Suprapubic skin (tissue), 4 donors: ENCODE results near the gene CASP6. TPM values are rescaled to one million over a fixed set of nuclear protein-coding genes. Genes with fewer than 3 reads are reported as not detected.

Experiments
- DNase-seq, 2 donors: peaks; one replicate each; pipeline ENCODE4 v3.0.0-alpha.2; 2019; ENCODE audit warnings: low spot score in 2 of 2
- H3K27ac ChIP-seq: fragments of 200-600 bp; sonication (generic); one replicate; pipeline ENCODE4 v1.5.1; 2019
- H3K27me3 ChIP-seq: fragments of 200-600 bp; sonication (generic); one replicate; pipeline ENCODE4 v1.5.1; 2019
- H3K36me3 ChIP-seq: fragments of 200-600 bp; sonication (generic); one replicate; pipeline ENCODE4 v1.5.1; 2019
- H3K4me1 ChIP-seq: fragments of 200-600 bp; sonication (generic); one replicate; pipeline ENCODE4 v1.5.1; 2019
- H3K4me3 ChIP-seq: fragments of 200-600 bp; sonication (generic); one replicate; pipeline ENCODE4 v1.5.1; 2019; ENCODE audit warnings: mild to moderate bottlenecking
- H3K9me3 ChIP-seq: fragments of 200-600 bp; sonication (generic); one replicate; pipeline ENCODE4 v1.5.1; 2019
- EP300 ChIP-seq: sonication (generic); formaldehyde crosslinking; IDR thresholded peaks from one replicate; pipeline ENCODE4 v1.6.1; 2017; ENCODE audit warnings: antibody characterized with exemption
- POLR2A ChIP-seq, 2 donors: fragments of 450-650 bp; IDR thresholded peaks; one replicate each; pipeline ENCODE4 v1.6.1; 2017; ENCODE audit warnings: antibody characterized with exemption in 2 of 2, mild to moderate bottlenecking in 2 of 2, moderate library complexity in 2 of 2
- POLR2AphosphoS5 ChIP-seq, 3 donors: sonication (generic); formaldehyde crosslinking; IDR thresholded peaks; one replicate each; pipeline ENCODE4 v1.6.1; 2017; ENCODE audit warnings: antibody characterized with exemption in 3 of 3
- WGBS: methylation state at CpG from one replicate; pipeline ENCODE4 v1.1.5; 2018; 5-methylcytosine and 5-hydroxymethylcytosine counted together
- total RNA-seq, 4 donors: library from RNA; depleted of rRNA; stranded (reverse); fragments of >200 nt; gene quantifications; one replicate each; pipeline ENCODE4 v1.1.0, GENCODE V29; 2016
- TF ChIP-seq, protein P1 (sequence below), 2 donors: fragments of 200-600 bp in 1 of 2; fragments of 450-650 bp in 1 of 2; sonication (generic) in 1 of 2; IDR thresholded peaks; one replicate each; pipeline ENCODE4 v1.5.1; 2016 to 2019; ENCODE audit warnings: antibody characterized with exemption in 2 of 2, mild to moderate bottlenecking in 1 of 2, moderate library complexity in 1 of 2

CASP6 gene
- total RNA-seq, 4 donors from 2014 or later: 18.4 to 30.5 (median 20.3) TPM

- 63% methylated on average over 7 of the region's 7 CpGs for WGBS
- no peak for DNase-seq
- TF ChIP-seq POLR2AphosphoS5 (IDR thresholded peaks at IDR 0.05) (no peak), EP300 (no peak), POLR2A (IDR thresholded peaks at IDR 0.05) (no peak)
- TF ChIP-seq, protein P1, sequence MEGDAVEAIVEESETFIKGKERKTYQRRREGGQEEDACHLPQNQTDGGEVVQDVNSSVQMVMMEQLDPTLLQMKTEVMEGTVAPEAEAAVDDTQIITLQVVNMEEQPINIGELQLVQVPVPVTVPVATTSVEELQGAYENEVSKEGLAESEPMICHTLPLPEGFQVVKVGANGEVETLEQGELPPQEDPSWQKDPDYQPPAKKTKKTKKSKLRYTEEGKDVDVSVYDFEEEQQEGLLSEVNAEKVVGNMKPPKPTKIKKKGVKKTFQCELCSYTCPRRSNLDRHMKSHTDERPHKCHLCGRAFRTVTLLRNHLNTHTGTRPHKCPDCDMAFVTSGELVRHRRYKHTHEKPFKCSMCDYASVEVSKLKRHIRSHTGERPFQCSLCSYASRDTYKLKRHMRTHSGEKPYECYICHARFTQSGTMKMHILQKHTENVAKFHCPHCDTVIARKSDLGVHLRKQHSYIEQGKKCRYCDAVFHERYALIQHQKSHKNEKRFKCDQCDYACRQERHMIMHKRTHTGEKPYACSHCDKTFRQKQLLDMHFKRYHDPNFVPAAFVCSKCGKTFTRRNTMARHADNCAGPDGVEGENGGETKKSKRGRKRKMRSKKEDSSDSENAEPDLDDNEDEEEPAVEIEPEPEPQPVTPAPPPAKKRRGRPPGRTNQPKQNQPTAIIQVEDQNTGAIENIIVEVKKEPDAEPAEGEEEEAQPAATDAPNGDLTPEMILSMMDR (IDR thresholded peaks at IDR 0.05): no peak
- Histone ChIP-seq H3K4me3 (no peak overlapping the region), H3K9me3 (no peaks in the 10 kb centered on the region), H3K4me1 (no peaks in the 10 kb centered on the region), H3K27ac (no peak overlapping the region), H3K36me3 (no peaks in the 10 kb centered on the region), H3K27me3 (peaks cover 3% of the 10 kb centered on the region)
Measured at GRCh38 chr4:109735566-109736365, 32.5 kb upstream of the CASP6 start.

DNA sequence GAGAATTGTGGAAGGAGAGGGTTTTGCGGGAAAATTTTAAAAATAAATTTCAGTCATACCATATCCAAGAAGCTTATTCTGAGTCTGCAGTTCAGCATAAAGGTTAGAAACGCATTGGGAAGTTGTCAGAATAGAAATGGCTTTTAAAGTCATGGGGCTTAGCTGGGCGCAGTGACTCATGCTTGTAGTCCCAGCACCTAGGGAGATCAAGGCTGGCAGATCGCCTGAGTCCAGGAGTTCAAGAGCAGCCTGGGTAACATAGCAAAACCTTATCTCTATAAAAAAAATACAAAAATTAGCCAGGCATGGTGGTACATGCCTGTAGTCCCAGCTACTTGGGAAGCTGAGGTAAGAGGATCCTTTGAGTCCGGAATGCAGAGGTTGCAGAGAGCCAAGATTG, 30.5 kb upstream of the CASP6 start:
- Histone ChIP-seq H3K4me1 (peaks cover 11% of the 10 kb centered on the region), H3K9me3 (no peaks in the 10 kb centered on the region), H3K4me3 (no peak overlapping the region), H3K27me3 (peaks cover 3% of the 10 kb centered on the region), H3K36me3 (no peaks in the 10 kb centered on the region), H3K27ac (no peak overlapping the region)
- WGBS: 91% methylated on average over 5 of the region's 5 CpGs
- DNase-seq: no peak
- TF ChIP-seq EP300 (no peak), POLR2AphosphoS5 (IDR thresholded peaks at IDR 0.05) (no peak), POLR2A (IDR thresholded peaks at IDR 0.05) (no peak)
- TF ChIP-seq, protein P1 (IDR thresholded peaks at IDR 0.05): no peak

DNA sequence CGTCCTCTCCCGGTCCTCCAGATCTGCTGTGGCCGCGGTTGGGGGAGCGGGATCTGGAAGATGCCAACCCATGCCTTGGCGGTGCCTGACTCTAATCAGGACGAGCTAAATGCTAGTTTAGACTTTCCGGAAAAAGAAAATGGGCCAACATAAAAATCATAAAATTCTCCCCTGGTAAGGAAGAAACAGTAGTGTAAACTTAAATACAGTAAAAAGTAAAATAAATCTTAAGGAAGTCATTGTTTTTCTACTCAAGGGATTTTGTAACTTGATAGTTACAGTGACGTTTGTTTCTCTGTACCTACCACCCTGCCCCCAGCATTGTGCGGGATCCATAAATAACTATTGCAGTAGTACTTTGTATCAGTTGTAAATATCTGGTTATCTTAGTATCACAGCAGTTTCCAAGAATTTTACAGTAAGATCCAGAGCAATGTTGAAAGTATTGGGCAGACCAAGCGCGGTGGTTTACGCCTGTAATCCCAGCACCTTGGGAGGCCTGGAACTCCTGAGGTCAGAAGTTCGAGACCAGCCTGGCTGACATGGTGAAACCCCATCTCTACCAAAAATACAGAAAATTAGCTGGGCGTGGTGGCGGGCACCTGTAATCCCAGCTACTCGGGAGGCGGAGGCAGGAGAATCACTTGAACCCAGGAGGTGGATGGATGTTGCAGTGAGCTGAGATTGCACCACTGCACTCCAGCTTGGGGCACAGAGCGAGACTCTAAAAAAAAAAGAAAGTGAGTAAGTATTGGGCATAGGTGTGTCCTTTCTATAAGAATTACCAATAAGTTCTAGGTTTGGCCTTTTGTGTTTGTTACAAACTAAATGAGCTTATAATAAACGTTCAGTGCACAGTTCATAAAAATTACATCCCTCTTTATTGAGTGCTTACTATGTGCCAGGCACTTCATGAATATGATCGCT, 27.6 kb upstream of the CASP6 start:
- Histone ChIP-seq H3K36me3 (no peaks in the 10 kb centered on the region), H3K27me3 (no peaks in the 10 kb centered on the region), H3K4me3 (peak overlapping the region; percentile 90), H3K9me3 (no peaks in the 10 kb centered on the region), H3K4me1 (peaks cover 24% of the 10 kb centered on the region), H3K27ac (peak overlapping the region; percentile 65)
- DNase-seq: no peak
- 54% methylated on average over 21 of the region's 21 CpGs for WGBS
- TF ChIP-seq EP300 (no peak), POLR2AphosphoS5 (IDR thresholded peaks at IDR 0.05) (no peak), POLR2A (IDR thresholded peaks at IDR 0.05) (no peak)
- TF ChIP-seq, protein P1 (IDR thresholded peaks at IDR 0.05): no peak

DNA sequence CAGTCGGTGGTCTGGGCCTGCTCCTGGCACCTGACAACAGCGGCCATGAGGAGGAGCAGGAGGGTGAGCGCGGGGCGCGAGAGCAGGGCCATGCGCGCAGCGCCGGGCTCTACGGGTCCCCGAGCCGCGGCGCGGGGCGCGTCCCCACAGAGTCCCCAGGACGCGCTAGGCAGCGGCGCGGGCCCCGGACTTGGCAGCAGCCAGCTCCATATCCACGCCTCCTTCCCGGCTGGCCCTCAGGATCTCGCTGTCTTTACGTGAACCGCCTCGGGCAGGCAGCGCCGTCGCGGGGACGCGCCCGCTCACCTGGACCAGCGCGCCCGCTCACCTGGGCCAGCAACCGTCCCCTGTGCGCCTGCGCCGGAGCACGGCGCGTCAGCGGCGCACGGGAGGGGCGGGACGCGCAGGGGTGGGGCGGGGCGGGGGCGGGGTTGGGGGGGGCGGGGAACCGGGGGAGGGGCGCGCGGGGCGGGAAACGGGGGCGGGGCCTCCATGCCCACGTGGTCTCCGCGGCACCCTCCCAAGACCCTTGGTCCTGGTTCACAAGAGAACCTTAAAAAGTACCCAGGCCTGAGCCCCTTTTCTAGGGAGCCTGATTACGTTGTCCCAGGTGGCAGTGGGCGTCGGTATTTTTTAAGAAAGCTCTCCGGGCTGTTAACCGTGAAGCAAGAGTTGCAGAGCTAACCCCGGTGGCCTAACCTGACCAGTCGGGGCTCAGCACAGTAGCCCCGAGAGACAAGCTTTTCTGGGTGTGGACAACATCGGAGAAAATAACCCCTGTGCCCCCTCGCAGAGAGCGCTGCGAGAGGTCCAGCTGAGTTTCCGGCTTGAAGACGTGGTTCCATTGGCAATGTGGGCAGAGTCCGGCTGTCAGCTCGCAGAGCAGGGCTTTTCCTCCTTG, 26.7 kb upstream of the CASP6 start, which contains the start of gene PLA2G12A:
Gene PLA2G12A, minus strand, starts transcription at position 353 of the 901 bp plus-strand sequence. Its CDS starts 261 bp downstream, at position 92.
- H3K4me3 ChIP-seq: peak within 1 kb of the TSS; percentile 90
- H3K4me1 ChIP-seq: peaks cover 24% of the 10 kb centered on the region
- TF ChIP-seq POLR2A (IDR thresholded peaks at IDR 0.05) (no peak), EP300 (no peak), POLR2AphosphoS5 (IDR thresholded peaks at IDR 0.05) (no peak)
- TF ChIP-seq, protein P1 (IDR thresholded peaks at IDR 0.05): no peak
- peak within 1 kb of the TSS; percentile 65 for H3K27ac ChIP-seq
- no peaks in the 10 kb centered on the region for H3K27me3 ChIP-seq
- DNase-seq: peak; percentile 84 to 86
- no peaks in the 10 kb centered on the region for H3K9me3 ChIP-seq
- WGBS: 1% methylated on average over 17 of the region's 83 CpGs
- H3K36me3 ChIP-seq: no peaks in the 10 kb centered on the region
